Measurements from ENCODE around the gene CTNNA3.

DNA sequence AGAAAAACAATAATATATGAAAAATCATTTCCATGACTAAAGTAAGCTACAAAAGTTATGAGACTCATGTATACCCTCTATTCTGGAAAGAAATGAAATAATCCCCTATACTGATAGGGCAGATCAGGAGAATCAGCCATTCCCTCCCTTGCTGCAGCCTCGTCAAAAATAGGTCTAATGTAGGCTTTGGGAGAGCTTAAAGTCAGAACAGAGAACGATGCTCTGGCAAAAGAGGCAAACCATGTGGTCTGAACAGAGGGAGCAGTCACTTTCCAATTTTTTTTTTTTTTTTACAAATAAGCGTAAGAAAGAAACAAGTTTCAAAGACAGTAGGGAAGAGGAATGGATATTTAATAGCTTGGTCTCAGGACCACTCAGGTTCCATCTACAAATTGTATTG is 1232.4 kb downstream of the CTNNA3 start:
- TF ChIP-seq CTCF (IDR thresholded peaks at IDR 0.05) (no peak), POLR2AphosphoS5 (IDR thresholded peaks at IDR 0.05; ENCODE audit: low read depth, low read length) (no peak), SIN3A (IDR thresholded peaks at IDR 0.05; ENCODE audit: borderline replicate concordance, insufficient read depth, low read depth, low read length) (no peak)
- TF ChIP-seq, protein P1, sequence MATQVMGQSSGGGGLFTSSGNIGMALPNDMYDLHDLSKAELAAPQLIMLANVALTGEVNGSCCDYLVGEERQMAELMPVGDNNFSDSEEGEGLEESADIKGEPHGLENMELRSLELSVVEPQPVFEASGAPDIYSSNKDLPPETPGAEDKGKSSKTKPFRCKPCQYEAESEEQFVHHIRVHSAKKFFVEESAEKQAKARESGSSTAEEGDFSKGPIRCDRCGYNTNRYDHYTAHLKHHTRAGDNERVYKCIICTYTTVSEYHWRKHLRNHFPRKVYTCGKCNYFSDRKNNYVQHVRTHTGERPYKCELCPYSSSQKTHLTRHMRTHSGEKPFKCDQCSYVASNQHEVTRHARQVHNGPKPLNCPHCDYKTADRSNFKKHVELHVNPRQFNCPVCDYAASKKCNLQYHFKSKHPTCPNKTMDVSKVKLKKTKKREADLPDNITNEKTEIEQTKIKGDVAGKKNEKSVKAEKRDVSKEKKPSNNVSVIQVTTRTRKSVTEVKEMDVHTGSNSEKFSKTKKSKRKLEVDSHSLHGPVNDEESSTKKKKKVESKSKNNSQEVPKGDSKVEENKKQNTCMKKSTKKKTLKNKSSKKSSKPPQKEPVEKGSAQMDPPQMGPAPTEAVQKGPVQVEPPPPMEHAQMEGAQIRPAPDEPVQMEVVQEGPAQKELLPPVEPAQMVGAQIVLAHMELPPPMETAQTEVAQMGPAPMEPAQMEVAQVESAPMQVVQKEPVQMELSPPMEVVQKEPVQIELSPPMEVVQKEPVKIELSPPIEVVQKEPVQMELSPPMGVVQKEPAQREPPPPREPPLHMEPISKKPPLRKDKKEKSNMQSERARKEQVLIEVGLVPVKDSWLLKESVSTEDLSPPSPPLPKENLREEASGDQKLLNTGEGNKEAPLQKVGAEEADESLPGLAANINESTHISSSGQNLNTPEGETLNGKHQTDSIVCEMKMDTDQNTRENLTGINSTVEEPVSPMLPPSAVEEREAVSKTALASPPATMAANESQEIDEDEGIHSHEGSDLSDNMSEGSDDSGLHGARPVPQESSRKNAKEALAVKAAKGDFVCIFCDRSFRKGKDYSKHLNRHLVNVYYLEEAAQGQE (IDR thresholded peaks at IDR 0.05; ENCODE audit: insufficient read depth in 1 of 2, low read depth in 2 of 2, low read length in 1 of 2): no peak
